Keratinocyte (primary cell): ENCODE data around the gene LIN52.

ENCODE experiments used
- EZH2 ChIP-seq: IDR thresholded peaks from one replicate; pipeline ENCODE4 v1.6.1; 2012; ENCODE audit warnings: inconsistent platforms, mild to moderate bottlenecking, low read length, moderate library complexity
- TF ChIP-seq, protein P1 (sequence below), 3 experiments: IDR thresholded peaks in 1 of 3; conservative IDR thresholded peaks in 1 of 3; optimal IDR thresholded peaks in 1 of 3; 2 replicates in 2 of 3; 3 replicates in 1 of 3; pipeline versions ENCODE3 to v1.5.1; 2011; ENCODE audit warnings: low read length in 3 of 3, mild to moderate bottlenecking in 3 of 3, moderate library complexity in 2 of 3, control low read depth in 1 of 3, inconsistent platforms in 1 of 3; ENCODE audit not compliant: insufficient read depth in 2 of 3; ENCODE audit errors: extremely low read depth in 1 of 3

DNA sequence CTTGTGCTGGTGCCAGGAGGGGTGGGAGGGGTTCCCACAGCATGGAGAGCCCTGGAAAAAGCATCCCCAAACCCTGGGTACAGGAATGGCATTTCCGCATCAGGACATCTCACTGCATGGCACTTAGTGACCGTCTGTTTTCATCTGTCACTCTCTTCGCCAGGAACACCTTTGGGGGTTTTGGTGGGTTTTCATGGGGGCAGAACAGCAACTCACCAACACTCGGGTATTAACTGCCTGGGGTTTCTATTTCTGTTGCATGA, 158.0 kb downstream of the LIN52 start:
- TF ChIP-seq, protein P1, sequence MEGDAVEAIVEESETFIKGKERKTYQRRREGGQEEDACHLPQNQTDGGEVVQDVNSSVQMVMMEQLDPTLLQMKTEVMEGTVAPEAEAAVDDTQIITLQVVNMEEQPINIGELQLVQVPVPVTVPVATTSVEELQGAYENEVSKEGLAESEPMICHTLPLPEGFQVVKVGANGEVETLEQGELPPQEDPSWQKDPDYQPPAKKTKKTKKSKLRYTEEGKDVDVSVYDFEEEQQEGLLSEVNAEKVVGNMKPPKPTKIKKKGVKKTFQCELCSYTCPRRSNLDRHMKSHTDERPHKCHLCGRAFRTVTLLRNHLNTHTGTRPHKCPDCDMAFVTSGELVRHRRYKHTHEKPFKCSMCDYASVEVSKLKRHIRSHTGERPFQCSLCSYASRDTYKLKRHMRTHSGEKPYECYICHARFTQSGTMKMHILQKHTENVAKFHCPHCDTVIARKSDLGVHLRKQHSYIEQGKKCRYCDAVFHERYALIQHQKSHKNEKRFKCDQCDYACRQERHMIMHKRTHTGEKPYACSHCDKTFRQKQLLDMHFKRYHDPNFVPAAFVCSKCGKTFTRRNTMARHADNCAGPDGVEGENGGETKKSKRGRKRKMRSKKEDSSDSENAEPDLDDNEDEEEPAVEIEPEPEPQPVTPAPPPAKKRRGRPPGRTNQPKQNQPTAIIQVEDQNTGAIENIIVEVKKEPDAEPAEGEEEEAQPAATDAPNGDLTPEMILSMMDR (optimal IDR thresholded peaks at IDR 0.05 in 1 of 3, IDR thresholded peaks at IDR 0.05 in 1 of 3, conservative IDR thresholded peaks at IDR 0.05 in 1 of 3; ENCODE audit: extremely low read depth in 1 of 3, insufficient read depth in 2 of 3, low read length in 3 of 3) = no peak
- TF ChIP-seq EZH2 = no peak
